GM12801 (cell line): ENCODE measurements around the gene PTPRE.

Experiments
- TF ChIP-seq, protein P1 (sequence below): IDR thresholded peaks from one replicate; pipeline ENCODE4 v1.5.1; 2011; ENCODE audit warnings: control low read depth; ENCODE audit not compliant: insufficient read length; ENCODE audit errors: extremely low read depth

PTPRE gene

GRCh38 chr10:127904311-127905000 lies 2.4 kb upstream of the PTPRE start:
- TF ChIP-seq, protein P1, sequence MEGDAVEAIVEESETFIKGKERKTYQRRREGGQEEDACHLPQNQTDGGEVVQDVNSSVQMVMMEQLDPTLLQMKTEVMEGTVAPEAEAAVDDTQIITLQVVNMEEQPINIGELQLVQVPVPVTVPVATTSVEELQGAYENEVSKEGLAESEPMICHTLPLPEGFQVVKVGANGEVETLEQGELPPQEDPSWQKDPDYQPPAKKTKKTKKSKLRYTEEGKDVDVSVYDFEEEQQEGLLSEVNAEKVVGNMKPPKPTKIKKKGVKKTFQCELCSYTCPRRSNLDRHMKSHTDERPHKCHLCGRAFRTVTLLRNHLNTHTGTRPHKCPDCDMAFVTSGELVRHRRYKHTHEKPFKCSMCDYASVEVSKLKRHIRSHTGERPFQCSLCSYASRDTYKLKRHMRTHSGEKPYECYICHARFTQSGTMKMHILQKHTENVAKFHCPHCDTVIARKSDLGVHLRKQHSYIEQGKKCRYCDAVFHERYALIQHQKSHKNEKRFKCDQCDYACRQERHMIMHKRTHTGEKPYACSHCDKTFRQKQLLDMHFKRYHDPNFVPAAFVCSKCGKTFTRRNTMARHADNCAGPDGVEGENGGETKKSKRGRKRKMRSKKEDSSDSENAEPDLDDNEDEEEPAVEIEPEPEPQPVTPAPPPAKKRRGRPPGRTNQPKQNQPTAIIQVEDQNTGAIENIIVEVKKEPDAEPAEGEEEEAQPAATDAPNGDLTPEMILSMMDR = no peak

GRCh38 chr10:127905001-127905847 lies 1.7 kb upstream of the PTPRE start:
- TF ChIP-seq, protein P1 = no peak

DNA sequence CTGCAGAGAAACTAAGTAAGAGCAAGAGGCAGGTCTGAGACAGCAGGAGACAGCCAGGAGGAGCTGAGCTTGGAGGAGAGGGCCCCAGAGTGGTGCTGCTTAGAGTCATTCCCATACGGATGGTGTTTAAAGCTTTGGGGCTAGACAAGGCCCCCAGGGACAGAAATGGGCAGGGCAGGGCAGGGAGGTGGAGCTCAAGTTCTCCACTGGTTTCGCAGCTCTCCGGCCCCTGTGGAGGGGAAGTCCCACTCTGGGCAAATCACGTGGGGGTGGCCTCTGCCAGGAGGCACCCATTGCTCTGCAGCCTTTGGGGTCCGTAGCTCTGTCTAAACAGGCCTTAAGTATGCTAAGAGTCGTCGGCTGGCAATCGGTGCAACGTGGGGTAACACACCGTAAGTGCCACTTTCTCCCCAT lies 1.0 kb upstream of the PTPRE start:
- TF ChIP-seq, protein P1 = no peak

DNA sequence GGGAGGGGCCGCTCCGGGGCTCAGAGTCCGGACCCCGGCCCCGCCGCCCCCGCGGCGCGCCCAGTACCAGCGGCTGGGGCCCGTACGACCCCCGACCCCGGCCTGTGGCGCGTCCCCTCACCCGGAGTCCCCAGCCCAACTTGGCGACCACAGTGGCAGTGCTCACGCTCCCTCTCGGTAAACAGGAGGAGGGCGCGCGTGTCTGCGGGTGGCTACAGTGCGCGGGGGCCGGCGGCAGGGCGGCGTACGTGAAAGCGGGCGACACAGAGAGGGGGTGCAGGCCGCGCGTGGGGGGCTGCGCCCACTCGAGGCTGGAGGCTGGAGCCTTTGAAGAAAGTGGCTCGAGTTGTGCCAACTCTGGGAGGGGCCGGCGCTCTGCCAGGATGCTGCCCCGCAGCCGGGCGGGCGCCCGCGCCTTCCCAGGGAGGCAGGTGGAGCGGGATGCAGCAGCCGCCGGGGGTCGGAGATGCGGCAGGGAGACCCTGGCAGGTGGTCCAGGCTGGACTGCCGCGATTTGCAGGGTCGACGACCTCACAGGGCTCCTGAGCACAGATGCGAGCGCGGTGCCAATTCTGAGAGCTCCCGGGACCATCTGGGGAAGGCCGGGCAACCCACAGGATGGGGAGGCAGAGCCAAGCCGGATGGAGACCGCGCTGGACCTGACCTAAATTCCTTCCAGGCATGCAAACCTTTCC lies 655 bp downstream of the PTPRE start:
- TF ChIP-seq, protein P1 = no peak

DNA sequence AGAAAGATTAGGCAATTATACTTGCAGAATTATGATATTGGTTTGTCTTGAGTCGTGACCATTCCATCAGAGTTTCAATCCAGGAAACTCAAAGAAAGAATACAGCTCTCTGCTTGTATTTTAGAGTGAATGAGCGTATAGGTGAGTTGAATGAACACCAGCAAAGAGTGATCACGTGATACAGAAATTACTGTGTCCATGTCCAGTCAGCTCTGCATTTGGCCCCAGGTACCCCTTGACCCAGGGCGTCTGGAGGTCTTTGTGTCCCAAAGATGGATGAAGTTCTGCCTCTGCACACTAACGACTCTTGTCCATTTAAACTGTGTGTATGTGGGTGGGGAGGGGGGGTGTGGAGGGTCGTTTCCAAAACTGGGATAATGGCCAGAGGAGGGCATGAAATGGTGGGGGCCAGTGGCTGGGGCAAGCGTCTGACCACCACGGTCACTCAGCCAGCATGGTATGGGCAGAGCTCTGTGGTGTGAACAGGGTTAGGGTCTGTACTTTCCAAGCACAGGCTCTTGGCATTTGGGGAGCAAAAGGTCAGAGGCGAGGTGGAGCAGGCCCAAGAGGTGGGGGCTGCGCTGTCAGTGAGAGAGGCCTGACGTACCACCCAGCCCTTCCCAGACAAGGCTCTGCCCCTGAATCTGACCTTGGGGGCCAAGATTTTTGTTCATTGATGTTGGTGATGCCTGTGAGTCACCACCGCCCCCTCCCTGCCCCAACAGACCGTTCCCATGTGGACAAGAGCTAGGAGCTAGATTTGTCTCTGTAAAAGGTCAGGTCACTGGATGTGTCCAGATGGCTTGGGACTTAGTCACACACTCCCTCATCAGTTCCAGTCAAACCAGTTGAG lies 1.4 kb downstream of the PTPRE start:
- TF ChIP-seq, protein P1 = no peak

DNA sequence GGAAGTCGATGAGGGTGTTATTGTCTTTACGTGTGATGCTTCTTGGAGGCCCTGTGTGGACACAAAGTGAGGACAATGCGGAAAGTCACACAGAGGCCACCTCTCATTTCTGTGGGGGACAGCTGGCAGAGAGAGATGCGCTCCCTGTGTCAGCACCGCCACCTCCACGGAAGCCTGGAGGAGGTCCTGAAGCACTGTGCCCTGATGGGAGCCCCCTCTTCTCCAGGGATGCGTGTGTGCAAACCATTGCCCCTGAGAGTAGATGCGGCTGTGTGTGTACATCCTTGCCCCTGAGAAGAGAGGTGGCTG lies 2.0 kb downstream of the PTPRE start:
- TF ChIP-seq, protein P1 = no peak
